Bronchial epithelial cell (primary cell): ENCODE data around the gene SGPL1. TPM values are rescaled to one million over a fixed set of nuclear protein-coding genes. Genes with fewer than 3 reads are reported as not detected.

ENCODE experiments used
- DNase-seq: peaks from one replicate; pipeline ENCODE4 v3.0.0-alpha.2; 2010; ENCODE audit warnings: low read depth
- FAIRE-seq: peaks from 2 replicates; lab custom pipeline; 2011; peaks lifted over from hg19 to GRCh38; lab: Jason Lieb, UNC
- H3K27me3 ChIP-seq: 2 replicates; pipeline ENCODE4 v1.5.1; 2011; ENCODE audit warnings: low read length; ENCODE audit not compliant: control insufficient read depth, insufficient read depth
- H3K36me3 ChIP-seq: 2 replicates; pipeline ENCODE4 v1.5.1; 2011; ENCODE audit warnings: low read length; ENCODE audit not compliant: control insufficient read depth, insufficient read depth
- H3K4me3 ChIP-seq: 2 replicates; pipeline ENCODE4 v1.5.1; 2011; ENCODE audit warnings: mild to moderate bottlenecking, low read depth, low read length, control low read depth
- total RNA-seq: library from RNA; depleted of rRNA; stranded (reverse); fragments of >200 nt; gene quantifications from 2 replicates; pipeline ENCODE4 v1.2.1, GENCODE V29; 2014
- TF ChIP-seq, protein P1 (sequence below): IDR thresholded peaks from 2 replicates; pipeline ENCODE4 v1.5.1; 2011; ENCODE audit warnings: mild to moderate bottlenecking, moderate library complexity, low read length, control low read depth, inconsistent platforms; ENCODE audit not compliant: insufficient read depth, severe bottlenecking

The SGPL1 gene
- total RNA-seq, 1 donor from 2014 or later = 82.9 TPM

DNA sequence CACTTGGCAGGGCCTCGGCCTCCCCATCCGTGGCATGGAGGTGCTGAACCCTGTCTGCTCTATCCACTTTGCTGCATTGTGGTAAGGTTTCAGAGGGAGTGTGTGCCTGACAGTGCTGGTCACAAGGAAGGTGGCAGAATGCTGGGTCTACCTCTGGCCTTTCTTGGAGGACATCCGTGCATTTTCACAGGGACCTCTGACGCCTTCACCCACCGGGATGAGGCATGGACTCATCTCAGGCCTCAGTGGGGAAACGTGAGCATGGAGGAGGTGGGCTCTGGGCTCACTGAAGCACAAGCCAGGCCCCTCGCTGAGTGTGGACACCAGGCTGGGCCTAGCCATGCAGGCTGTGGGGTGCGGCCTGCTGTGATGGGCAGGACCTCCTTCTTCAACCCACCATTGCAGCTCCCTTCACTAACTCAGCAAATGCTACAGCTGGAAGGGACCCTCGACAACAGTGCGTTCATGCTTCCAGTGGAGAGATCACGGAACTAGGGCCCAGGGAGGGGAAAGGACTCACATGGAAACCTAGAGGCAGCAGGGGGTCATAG, 39.2 kb upstream of the SGPL1 start:
- Histone ChIP-seq H3K36me3 (no peaks in the 10 kb centered on the region), H3K27me3 (no peaks in the 10 kb centered on the region), H3K4me3 (no peak overlapping the region)
- DNase-seq (no peak), FAIRE-seq (no peak)
- TF ChIP-seq, protein P1, sequence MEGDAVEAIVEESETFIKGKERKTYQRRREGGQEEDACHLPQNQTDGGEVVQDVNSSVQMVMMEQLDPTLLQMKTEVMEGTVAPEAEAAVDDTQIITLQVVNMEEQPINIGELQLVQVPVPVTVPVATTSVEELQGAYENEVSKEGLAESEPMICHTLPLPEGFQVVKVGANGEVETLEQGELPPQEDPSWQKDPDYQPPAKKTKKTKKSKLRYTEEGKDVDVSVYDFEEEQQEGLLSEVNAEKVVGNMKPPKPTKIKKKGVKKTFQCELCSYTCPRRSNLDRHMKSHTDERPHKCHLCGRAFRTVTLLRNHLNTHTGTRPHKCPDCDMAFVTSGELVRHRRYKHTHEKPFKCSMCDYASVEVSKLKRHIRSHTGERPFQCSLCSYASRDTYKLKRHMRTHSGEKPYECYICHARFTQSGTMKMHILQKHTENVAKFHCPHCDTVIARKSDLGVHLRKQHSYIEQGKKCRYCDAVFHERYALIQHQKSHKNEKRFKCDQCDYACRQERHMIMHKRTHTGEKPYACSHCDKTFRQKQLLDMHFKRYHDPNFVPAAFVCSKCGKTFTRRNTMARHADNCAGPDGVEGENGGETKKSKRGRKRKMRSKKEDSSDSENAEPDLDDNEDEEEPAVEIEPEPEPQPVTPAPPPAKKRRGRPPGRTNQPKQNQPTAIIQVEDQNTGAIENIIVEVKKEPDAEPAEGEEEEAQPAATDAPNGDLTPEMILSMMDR = no peak

DNA sequence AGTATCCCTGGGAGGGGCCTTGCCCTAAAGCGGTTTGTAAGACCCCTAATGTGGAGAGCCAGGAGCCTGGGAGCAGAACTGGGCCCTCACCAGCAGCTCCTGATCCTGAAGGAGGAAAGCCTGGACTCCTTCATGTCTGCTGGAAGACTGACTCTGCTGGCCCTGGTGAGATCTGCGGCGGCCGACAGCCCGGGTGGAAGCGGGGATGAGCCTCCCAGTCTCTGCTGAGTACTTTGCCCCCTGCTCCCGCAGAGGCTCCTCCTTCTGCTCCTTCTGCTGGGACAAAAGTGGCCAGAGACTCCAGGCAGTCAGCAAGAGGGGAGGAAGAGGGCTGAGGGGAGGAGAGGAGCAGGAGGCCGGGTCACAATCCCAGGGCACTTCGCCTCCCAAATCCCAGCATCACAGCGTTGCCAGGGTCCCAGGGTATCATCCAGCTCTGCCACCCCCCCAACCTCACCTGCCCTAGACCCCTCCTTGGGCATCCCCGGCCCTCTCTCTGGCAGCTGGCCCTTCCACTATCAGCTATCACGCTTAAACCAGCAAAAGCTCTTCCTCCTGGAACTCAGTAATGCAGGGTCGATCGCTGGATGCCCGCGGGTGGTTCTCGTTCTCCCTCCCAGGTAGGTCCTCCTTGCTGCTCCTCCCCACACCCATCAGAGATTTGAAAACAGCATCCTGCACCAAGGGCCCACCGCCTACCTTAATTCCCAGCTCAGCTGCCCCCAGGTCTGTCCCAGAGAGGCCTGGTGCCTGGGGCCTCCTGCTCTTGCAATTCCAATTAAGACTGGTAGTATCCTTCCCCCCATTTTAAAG, 38.5 kb upstream of the SGPL1 start:
- TF ChIP-seq, protein P1 = no peak
- no peaks in the 10 kb centered on the region for H3K36me3 ChIP-seq
- no peak overlapping the region for H3K4me3 ChIP-seq
- no peak for FAIRE-seq
- no peak for DNase-seq
- H3K27me3 ChIP-seq = peaks cover 1% of the 10 kb centered on the region

DNA sequence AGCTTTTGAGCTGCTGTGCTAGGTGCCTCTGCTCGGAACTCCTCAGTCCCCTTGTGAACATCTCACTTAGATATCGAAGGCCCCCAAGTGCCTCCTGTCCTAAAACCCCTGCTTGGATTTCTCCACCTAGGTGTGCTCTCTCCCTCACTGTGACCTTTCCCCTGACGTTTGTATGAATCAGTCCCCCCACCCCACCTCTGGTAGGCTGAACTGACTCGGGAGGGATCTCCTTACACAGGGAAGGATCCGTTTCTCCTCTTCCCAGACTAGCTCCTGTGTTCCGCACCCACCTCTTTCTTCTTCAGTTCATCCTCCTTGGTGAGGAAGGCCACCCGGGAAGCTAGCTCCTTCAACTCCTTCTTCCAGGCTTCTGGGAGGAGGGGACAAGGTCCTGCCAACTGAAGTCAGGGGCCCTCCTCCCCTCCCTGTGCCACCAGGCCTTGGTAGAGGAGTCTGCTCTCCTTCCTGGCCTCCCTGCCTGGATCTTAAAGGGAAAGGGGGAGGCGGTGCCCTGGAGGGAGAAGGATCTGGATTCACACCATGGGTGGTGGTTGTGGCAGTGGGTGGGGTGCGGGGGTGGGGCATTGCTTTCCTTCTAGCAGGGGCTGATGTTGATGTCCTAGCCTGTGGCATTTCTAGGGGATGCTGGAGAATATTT, 37.4 kb upstream of the SGPL1 start:
- peaks cover 1% of the 10 kb centered on the region for H3K27me3 ChIP-seq
- no peak overlapping the region for H3K4me3 ChIP-seq
- TF ChIP-seq, protein P1 = no peak
- FAIRE-seq = no peak
- H3K36me3 ChIP-seq = no peaks in the 10 kb centered on the region
- no peak for DNase-seq

DNA sequence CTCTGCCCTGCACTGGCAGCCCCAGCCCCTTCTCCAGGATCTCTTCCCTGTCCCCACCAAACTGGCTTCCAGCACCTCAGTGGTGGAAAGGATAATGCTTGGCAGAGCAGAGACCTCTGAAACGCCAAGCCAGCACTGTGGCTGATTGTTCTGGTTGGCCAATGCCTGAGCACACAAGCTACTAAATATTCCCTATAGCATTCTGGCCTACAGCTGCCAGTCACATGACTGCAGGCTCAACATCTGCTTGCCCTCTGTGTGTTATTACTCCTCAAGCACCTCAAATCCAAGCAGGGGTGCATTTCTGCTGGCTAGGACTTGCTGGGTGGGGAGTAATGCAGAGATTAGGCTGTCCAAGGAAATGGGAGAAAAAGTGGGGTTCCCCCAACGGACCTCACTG, 36.7 kb upstream of the SGPL1 start:
- Histone ChIP-seq H3K36me3 (no peaks in the 10 kb centered on the region), H3K4me3 (no peak overlapping the region), H3K27me3 (peaks cover 1% of the 10 kb centered on the region)
- no peak for FAIRE-seq
- no peak for DNase-seq
- TF ChIP-seq, protein P1 = no peak

DNA sequence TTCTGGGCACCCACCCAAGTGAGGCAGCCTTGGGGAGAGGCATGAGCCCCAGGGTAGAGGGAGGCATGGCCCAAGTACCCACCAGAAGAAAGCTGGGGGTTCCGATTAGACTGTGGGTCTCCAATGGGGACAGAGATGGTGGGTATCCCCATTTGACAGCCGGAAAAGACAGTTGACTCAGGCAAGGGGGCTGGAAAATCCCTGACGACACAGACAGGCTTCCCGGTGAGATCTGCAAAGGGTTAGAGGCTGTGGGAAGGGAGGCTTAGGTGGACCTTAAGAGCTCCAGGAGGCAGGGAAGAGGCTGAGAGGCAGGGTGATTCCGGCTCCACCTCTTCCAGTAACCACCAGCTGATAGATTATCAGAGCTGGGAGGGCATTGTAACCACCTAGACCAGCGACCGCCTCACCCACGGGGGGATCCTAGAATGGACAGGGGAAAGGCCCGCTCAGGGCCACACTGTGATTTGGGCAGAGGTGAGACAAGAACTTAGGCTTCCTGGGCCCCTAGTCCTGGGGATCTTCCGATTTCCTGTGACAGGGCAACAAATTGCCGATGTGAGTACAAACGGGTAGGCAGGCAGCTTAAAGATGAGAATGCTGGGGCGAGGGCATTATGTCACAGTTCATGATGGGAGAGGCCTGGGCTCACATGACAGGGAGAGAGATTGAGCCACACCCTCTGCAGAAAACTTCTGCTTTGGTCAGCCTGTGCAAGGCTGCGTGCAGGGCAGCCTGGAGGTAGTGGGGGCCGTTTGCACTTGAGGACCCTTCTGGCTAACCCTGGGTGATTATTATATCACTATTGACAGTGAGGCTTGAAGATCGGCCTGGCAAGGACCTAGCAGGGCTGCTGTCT, 36.0 kb upstream of the SGPL1 start:
- FAIRE-seq = peak; percentile 58
- TF ChIP-seq, protein P1 = no peak

More for the DNA sequence above, 36.0 kb upstream of the SGPL1 start:
- H3K27me3 ChIP-seq = peaks cover 1% of the 10 kb centered on the region
- H3K4me3 ChIP-seq = no peak overlapping the region
- H3K36me3 ChIP-seq = no peaks in the 10 kb centered on the region
- DNase-seq = no peak
